ENCODE results near the gene KIAA0930.

KIAA0930 gene

GRCh38 chr22:45218976-45219375 is 21.7 kb downstream of the KIAA0930 start:
- DNase-seq (ENCODE audit: low read depth in 2 of 2, low spot score in 1 of 2): no peak

DNA sequence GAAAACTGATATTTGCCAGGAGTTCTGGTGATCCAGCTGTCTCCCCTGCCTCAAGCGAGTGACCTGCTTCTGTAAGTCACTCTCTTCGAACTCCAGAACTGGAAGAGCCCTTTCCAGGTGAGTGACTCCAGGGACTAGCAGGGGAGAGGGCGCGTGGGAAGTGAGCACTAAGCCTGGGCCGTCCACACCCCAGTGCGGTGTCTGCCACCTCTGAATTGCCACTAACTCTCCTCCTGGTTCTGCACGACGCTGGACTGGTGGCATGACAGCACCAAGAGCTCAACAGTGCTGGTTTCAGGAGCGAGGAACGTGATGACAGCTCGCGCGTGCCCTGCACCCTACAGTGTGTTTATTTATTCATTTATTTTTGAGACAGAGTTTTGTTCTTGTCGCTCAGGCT is 22.9 kb downstream of the KIAA0930 start:
- no peak for DNase-seq (ENCODE audit: low read depth in 2 of 2, low spot score in 1 of 2)

GRCh38 chr22:45217345-45217744 is 23.3 kb downstream of the KIAA0930 start:
- no peak for DNase-seq (ENCODE audit: low read depth in 2 of 2, low spot score in 1 of 2)

GRCh38 chr22:45216133-45217003 is 24.3 kb downstream of the KIAA0930 start:
- no peak for DNase-seq (ENCODE audit: low read depth in 2 of 2, low spot score in 1 of 2)

GRCh38 chr22:45212992-45213751 is 27.5 kb downstream of the KIAA0930 start:
- no peak for DNase-seq (ENCODE audit: low read depth in 2 of 2, low spot score in 1 of 2)

GRCh38 chr22:45212306-45212709 is 28.4 kb downstream of the KIAA0930 start:
- DNase-seq (ENCODE audit: low read depth in 2 of 2, low spot score in 1 of 2): no peak

- no peak for DNase-seq (ENCODE audit: low read depth in 2 of 2, low spot score in 1 of 2)
Measured at GRCh38 chr22:45211848-45212247, 28.8 kb downstream of the KIAA0930 start.

DNA sequence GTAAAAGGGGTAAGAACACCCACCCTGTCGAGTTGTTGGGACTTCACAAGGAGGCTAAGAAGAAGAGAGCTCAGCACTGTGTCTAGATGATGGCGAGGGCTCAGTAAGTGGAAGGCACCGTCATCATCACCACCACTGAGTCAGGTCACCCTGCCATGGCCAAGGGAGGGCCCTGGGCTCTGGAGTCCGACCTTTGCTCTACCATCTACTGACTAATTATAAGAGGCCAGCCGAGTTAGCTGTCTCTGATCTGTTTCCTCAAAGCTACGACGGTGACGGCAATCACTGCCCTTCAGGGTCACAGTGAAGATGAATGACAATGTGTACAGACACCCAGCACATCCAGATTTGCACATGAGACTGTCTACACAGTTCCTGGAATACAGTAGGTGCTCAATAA is 29.3 kb downstream of the KIAA0930 start:
- DNase-seq (ENCODE audit: low read depth in 2 of 2, low spot score in 1 of 2): no peak

GRCh38 chr22:45210991-45211390 is 29.7 kb downstream of the KIAA0930 start:
- no peak for DNase-seq (ENCODE audit: low read depth in 2 of 2, low spot score in 1 of 2)

- DNase-seq (ENCODE audit: low read depth in 2 of 2, low spot score in 1 of 2): no peak
Measured at GRCh38 chr22:45210577-45210976, 30.1 kb downstream of the KIAA0930 start.

DNA sequence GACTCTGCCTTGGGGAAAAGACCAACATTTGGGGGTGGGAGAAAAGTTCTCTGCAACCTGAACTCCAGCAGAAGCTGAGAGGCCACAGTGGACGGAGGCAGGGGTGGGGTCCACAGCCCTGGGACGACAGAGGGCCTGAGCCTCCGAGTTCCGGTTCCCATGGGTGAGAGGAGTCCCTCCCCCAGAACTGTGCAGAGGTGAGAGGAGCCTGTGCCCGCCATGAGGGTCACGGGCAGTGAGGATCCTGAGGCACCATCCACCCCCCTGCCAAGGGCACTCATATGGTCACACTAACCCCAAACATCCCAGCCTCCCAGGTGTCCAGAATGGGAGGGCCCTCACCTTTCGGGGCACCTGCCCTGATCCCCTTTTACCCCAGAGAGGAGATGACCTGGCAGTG is 30.5 kb downstream of the KIAA0930 start:
- DNase-seq (ENCODE audit: low read depth in 2 of 2, low spot score in 1 of 2): no peak

GRCh38 chr22:45208993-45209838 is 31.5 kb downstream of the KIAA0930 start:
- no peak for DNase-seq (ENCODE audit: low read depth in 2 of 2, low spot score in 1 of 2)

GRCh38 chr22:45208696-45208992 is 32.0 kb downstream of the KIAA0930 start:
- no peak for DNase-seq (ENCODE audit: low read depth in 2 of 2, low spot score in 1 of 2)

- no peak for DNase-seq (ENCODE audit: low read depth in 2 of 2, low spot score in 1 of 2)
Measured at GRCh38 chr22:45207981-45208664, 32.6 kb downstream of the KIAA0930 start.

DNA sequence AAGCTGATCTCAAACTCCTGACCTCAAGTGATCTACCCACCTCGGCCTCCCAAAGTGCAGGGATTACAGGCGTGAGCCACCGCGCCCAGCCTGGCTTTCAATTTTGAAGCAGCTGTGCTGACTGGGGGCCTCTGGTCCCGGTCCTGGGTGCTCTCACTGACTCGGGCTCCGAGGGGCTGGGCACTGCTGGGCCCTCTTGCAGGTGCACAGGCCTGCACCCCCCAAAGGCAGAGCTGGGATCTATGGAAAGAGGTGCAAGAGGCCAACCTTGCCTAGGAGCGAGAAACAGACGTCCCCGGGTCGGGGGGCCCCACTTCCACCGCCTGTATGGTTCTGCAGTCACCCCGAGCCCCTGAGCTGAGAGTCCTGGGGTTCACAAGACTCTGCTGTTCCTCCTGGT is 33.2 kb downstream of the KIAA0930 start:
- DNase-seq (ENCODE audit: low read depth in 2 of 2, low spot score in 1 of 2): no peak

GRCh38 chr22:45206233-45206632 is 34.5 kb downstream of the KIAA0930 start:
- DNase-seq (ENCODE audit: low read depth in 2 of 2, low spot score in 1 of 2): no peak

GRCh38 chr22:45205276-45205925 is 35.3 kb downstream of the KIAA0930 start:
- no peak for DNase-seq (ENCODE audit: low read depth in 2 of 2, low spot score in 1 of 2)

DNA sequence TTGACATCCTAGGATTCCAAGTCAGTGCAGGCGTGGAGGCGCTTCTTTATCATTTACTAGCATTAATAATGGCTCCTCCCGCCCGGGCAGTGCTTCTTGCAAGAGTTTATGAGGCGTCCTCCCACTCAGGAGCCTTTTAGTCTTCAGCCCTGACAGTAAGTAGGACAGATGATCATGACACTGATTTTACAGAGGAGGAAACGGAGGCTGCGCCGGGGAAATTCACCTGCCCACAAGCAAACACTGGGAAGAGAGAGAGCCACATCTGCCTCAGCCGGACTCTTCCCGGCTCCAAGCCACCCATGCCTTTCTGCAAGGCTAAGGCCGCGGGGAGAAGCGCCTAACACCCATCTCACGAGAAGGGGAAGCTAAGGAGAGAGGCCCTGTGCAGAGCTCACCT is 35.9 kb downstream of the KIAA0930 start:
- DNase-seq (ENCODE audit: low read depth in 2 of 2, low spot score in 1 of 2): no peak

- DNase-seq (ENCODE audit: low read depth in 2 of 2, low spot score in 1 of 2): no peak
Measured at GRCh38 chr22:45204241-45204640, 36.5 kb downstream of the KIAA0930 start.

DNA sequence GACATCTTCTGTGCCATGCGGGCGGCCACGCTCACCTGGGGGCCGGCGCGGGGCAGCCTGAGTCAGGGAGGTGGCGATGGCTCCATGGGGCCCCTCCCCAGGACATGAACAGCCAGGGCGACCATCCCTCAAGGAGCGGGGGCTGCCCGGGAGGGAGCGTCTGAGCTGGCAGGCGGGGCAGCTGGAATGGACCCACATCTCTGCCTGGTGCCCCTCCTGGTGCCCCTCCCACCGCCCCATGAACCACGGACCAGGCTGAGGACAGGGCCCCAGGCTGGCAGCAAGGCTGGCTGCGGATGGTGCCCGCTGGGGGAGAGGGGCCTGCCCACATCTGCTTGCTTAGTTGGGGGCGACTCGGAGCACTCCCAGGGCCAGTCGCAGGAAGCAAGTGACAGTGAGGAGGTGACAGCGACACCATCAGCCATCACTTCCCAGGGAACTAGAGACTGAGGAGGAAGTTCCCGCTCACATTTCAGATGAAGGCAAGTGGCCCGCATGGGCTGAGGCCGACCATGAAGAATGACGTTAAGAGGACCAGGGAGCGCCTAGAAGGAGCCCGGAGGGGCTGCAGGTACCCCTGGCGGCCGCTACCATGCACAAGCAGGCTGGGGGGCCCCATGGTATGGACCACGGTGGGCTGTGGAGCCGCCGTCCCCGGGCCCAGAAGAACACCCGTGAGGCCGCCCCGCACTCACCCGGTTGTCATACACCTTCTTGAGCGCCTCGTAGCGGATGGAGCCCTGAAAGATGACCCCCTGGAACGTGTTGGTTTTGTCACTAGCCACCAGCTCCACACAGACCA is 37.3 kb downstream of the KIAA0930 start:
- no peak for DNase-seq (ENCODE audit: low read depth in 2 of 2, low spot score in 1 of 2)
